Fibroblast of lung (primary cell): Measurements from ENCODE around the gene ZC3H15.

Experiments
- CTCF ChIP-seq, 2 donors: IDR thresholded peaks in 1 of 2; conservative IDR thresholded peaks in 1 of 2; 1 replicate in 1 of 2; 2 replicates in 1 of 2; pipeline ENCODE4 v1.5.1; 2011 to 2012; ENCODE audit warnings: low read length in 2 of 2, control low read depth in 1 of 2, inconsistent platforms in 1 of 2, low read depth in 1 of 2, mild to moderate bottlenecking in 1 of 2
- EZH2 ChIP-seq: IDR thresholded peaks from 2 replicates; pipeline ENCODE4 v1.5.1; 2012; ENCODE audit warnings: low read length, control low read depth, mild to moderate bottlenecking; ENCODE audit errors: missing control alignments

GRCh38 chr2:186442885-186443284 lies 43.2 kb upstream of the ZC3H15 start:
- no peak for TF ChIP-seq CTCF (conservative IDR thresholded peaks at IDR 0.05 in 1 of 2, IDR thresholded peaks at IDR 0.05 in 1 of 2; ENCODE audit: low read depth in 1 of 2, low read length in 2 of 2)
- TF ChIP-seq EZH2 = no peak
